Hepatic stellate cell (primary cell): ENCODE data around the gene BCCIP.

Experiments
- DNase-seq: peaks from one replicate; pipeline ENCODE4 v3.0.0; 2011; ENCODE audit warnings: low spot score

BCCIP gene

DNA sequence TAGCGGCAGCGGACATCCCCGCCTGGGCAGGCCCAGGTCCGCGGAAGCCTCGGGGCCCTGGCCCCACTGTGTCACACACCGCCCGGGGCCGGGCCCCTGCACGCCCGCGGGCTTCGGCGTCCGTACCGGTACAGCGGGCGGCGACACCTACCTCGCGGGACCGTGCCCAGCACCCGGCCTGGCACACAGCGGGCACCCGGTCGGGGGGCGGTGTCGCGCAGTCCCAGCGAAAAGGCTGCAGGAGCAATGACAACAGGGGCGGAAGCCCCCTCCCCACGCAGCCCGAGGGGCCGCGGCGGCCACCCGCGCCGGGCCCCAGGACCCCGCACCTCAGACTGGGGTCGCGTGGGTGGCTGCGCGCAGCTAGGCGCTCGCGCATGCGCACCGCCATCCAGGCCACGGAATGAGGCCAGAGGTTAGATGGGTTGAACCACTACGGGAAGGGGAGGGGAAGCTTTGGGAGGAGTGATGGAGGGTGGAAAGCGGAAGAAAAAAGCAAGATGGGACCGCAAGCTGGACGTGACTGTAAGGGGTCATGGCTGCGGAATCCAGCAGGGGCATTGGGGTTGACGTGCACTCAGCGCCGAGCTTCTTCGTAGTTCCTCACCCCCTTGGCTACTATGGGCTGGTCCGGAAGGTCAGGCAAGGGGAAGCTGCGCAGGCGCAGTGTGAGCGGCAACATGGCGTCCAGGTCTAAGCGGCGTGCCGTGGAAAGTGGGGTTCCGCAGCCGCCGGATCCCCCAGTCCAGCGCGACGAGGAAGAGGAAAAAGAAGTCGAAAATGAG lies at the start of gene BCCIP, which contains the start of gene UROS:
Gene BCCIP (plus strand): TSS at position 669 of the 785 bp plus-strand sequence. CDS start 12 bp downstream, at position 681.
Gene UROS (minus strand): TSS at position 381 of the 785 bp plus-strand sequence. CDS start 6,759 bp downstream, outside the sequence.
- peak; percentile 94 for DNase-seq

- DNase-seq: peak; percentile 29
These were observed 49.4 kb upstream of the BCCIP start for GRCh38 chr10:125773687-125774543.

GRCh38 chr10:125774581-125775191 lies 48.7 kb upstream of the BCCIP start:
- DNase-seq: no peak

GRCh38 chr10:125775491-125776106 lies 47.7 kb upstream of the BCCIP start, which contains the start of gene MMP21:
Gene MMP21, minus strand, starts transcription at chr10:125775821. Its CDS starts 0 bp downstream, at chr10:125775821.
- no peak for DNase-seq

- DNase-seq: no peak
These were observed 45.5 kb upstream of the BCCIP start for GRCh38 chr10:125777806-125778205.

GRCh38 chr10:125778556-125778955 lies 44.8 kb upstream of the BCCIP start:
- no peak for DNase-seq

GRCh38 chr10:125779403-125780327 lies 43.7 kb upstream of the BCCIP start:
- DNase-seq: no peak

DNA sequence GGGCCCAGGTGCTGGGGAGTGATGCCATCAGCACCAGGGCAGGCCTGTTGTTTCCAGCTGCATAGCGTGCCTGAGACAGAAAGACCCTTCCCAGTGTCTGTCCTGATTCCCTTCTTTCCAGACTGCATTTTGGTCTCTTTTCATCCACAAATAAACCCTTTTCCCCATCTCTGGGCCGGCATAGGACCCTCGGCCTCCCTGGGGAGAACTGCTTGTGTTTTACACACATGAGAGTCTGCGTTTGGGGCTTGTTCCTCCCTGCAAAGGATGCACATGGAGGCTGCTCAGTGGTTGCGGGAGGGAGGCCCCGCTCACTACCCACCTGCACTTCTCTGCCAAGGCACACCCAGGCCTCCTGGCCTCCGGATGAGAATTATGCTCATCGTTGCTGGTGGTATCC lies 42.0 kb upstream of the BCCIP start:
- no peak for DNase-seq

- no peak for DNase-seq
These were observed 41.3 kb upstream of the BCCIP start for GRCh38 chr10:125782054-125782453.

GRCh38 chr10:125782616-125783015 lies 40.7 kb upstream of the BCCIP start:
- no peak for DNase-seq

GRCh38 chr10:125783408-125783807 lies 39.9 kb upstream of the BCCIP start:
- DNase-seq: no peak

DNA sequence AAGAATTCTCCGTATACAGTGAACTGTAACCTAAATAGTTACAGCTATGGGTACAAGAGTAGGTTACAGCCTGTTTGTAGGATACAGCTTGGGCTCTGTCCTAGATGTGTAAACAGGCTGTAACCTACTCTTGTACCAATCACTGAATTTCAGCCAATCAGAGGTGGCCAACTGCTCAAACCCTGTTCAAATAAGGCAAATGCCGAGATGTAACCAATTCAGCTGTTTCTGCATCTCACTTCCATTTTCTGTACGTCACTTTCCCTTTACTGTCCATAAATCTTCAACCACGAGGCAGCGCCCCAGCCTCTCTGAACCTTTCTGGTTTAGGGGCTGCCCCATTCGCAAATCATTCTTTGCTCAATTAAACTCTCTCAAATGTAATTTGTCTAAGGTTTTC lies 39.4 kb upstream of the BCCIP start:
- no peak for DNase-seq

GRCh38 chr10:125785791-125786190 lies 37.6 kb upstream of the BCCIP start:
- no peak for DNase-seq

DNA sequence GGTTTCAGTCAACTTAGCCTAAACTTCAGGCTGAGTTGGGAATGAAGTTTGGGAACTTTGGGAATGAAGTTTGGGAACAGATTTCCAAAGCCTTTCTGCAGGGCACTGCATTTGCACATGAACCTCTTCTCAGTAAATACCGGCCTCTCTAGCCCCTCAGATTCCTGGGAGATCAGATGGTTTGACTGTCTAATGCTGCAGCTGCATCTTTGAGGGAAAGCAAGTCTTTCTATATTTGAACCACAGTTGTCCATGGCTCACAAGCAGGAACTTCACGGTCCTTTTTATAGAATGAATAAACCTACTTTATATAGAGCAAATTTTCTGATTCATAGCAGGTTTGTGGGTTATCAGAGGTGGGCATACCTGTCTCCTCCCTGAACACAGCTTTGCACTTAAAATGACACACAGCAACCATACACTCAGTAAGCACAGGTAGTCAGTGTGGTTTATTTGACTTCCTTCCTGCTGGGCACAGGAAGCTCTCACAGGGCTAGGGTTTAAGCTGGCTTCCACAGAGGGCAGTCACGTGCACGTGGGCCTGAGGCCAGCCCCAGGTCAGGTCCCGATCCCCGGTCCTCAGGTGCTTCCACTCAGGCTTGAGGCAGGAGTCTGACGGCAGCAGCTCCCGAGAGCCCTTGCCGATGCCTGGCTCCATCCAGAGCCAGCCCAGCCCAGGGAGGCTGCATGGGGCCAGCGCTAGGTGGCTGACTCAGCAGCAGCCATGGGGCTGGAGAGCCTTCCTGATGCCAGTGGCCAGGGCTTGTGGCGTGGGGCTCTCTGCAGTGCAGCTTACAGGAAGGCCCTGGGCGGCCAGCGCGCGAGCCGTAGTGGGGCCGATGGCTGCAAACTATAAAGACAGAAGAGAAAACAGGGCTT lies 35.0 kb upstream of the BCCIP start:
- no peak for DNase-seq

- DNase-seq: no peak
These were observed 30.7 kb upstream of the BCCIP start for GRCh38 chr10:125792342-125793300.

- DNase-seq: no peak
These were observed 28.2 kb upstream of the BCCIP start for GRCh38 chr10:125795128-125795527.

GRCh38 chr10:125795637-125796190 lies 27.6 kb upstream of the BCCIP start:
- no peak for DNase-seq

GRCh38 chr10:125797424-125797823 lies 25.9 kb upstream of the BCCIP start:
- no peak for DNase-seq
